ENCODE results near the gene AGMO. TPM values are rescaled to one million over a fixed set of nuclear protein-coding genes. Genes with fewer than 3 reads are reported as not detected.

The AGMO gene
- polyA plus RNA-seq, 2 of the 4 experiments (the other 2 are of a cell fraction): 2.6 to 7.9 TPM

DNA sequence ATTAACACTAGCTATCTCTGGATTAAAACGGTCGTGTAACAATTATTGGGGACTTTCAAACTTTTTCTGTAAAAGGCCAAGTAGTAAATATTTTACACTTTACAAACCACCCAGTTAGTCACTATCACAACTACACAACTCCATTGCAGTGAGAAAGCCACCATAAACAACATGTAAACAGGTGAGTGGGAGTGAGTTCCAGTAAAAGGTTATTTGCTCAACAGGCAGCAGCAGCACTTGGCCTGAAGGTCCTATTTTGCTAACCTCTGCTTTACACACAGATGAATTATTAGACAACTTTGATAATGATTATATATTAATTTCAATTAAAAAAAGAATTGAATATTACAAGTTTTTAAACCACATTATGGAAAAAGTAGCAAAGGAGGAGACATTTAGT is 15.8 kb upstream of the AGMO start:
- no peak for ATAC-seq
- no peak for FAIRE-seq
- H3K4me2 ChIP-seq: no peak overlapping the region
- no peak overlapping the region for H3K27ac ChIP-seq
- H3K4me1 ChIP-seq: no peaks in the 10 kb centered on the region
- POLR2A ChIA-PET: no interaction called here
- 72% methylated on average over 2 of the region's 2 CpGs for WGBS (ENCODE audit: missing lambda C conversion rate)
- CTCF ChIA-PET: no interaction called here
- no peak for TF ChIP-seq MAFK (IDR thresholded peaks at IDR 0.05; ENCODE audit: partially characterized antibody)
- TF ChIP-seq, protein P1, sequence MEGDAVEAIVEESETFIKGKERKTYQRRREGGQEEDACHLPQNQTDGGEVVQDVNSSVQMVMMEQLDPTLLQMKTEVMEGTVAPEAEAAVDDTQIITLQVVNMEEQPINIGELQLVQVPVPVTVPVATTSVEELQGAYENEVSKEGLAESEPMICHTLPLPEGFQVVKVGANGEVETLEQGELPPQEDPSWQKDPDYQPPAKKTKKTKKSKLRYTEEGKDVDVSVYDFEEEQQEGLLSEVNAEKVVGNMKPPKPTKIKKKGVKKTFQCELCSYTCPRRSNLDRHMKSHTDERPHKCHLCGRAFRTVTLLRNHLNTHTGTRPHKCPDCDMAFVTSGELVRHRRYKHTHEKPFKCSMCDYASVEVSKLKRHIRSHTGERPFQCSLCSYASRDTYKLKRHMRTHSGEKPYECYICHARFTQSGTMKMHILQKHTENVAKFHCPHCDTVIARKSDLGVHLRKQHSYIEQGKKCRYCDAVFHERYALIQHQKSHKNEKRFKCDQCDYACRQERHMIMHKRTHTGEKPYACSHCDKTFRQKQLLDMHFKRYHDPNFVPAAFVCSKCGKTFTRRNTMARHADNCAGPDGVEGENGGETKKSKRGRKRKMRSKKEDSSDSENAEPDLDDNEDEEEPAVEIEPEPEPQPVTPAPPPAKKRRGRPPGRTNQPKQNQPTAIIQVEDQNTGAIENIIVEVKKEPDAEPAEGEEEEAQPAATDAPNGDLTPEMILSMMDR (IDR thresholded peaks at IDR 0.05): no peak
- TF ChIP-seq RNF2 (IDR thresholded peaks at IDR 0.05; ENCODE audit: borderline replicate concordance, low read depth): no peak
- no peak for DNase-seq (ENCODE audit: low read depth in 1 of 2, low spot score in 1 of 2)
- H3K4me3 ChIP-seq: no peak overlapping the region
- no peaks in the 10 kb centered on the region for H3K9me3 ChIP-seq

DNA sequence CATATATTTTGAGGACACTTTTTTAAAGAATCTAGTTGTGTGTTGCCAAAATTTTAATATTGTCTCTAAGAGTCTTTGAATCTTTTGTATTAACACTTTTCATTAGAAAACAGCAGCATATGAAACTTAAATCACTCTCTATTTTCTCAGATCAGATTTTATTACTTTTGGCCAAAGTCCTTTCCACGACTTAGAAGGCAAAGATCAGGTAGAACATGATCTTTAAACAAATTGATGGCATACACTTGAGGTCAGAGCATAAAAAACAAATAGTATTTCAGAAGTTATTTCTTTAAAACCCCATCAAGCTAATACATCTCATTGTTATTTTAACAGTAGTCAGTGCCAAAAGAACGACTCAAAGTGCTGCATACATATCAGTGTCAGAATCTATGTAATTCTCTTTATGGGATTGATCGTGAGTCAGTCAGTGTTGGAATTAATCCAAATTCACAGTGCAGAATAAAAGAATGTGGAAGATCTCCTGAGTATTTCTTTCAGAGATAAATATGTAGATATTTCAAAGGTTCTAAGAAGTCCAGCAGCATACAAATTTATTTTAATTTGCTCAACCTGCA is 9.6 kb upstream of the AGMO start:
- DNase-seq (ENCODE audit: low read depth in 1 of 2, low spot score in 1 of 2) (no peak), FAIRE-seq (peak; percentile 13), ATAC-seq (no peak)
- Histone ChIP-seq H3K4me2 (peak overlapping the region; percentile 13; the same call in 1 of the 3 replicates), H3K4me3 (no peak overlapping the region), H3K27ac (no peak overlapping the region), H3K9me3 (no peaks in the 10 kb centered on the region), H3K4me1 (0 out of 3 replicates have a peak, but pooled peaks cover 5% of the 10 kb centered on the region)
- WGBS (ENCODE audit: missing lambda C conversion rate): 8% methylated on average over 3 of the region's 3 CpGs
- ChIA-PET POLR2A (no interaction called here), CTCF (no interaction called here)
- TF ChIP-seq, protein P2, sequence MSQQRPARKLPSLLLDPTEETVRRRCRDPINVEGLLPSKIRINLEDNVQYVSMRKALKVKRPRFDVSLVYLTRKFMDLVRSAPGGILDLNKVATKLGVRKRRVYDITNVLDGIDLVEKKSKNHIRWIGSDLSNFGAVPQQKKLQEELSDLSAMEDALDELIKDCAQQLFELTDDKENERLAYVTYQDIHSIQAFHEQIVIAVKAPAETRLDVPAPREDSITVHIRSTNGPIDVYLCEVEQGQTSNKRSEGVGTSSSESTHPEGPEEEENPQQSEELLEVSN (IDR thresholded peaks at IDR 0.05; ENCODE audit: borderline replicate concordance, low read depth): no peak
- TF ChIP-seq HOXB13 (CRISPR knock-in tag; IDR thresholded peaks at IDR 0.05; ENCODE audit: low read depth) (no peak), MAZ (IDR thresholded peaks at IDR 0.05; ENCODE audit: borderline replicate concordance, low read depth, low read length) (no peak), POLR2AphosphoS2 (conservative IDR thresholded peaks at IDR 0.05; ENCODE audit: low read length) (no peak), FOSL2 (IDR thresholded peaks at IDR 0.05) (no peak), FOSL2 (CRISPR knock-in tag; IDR thresholded peaks at IDR 0.05) (no peak), CHD4 (IDR thresholded peaks at IDR 0.05; ENCODE audit: borderline replicate concordance) (no peak), CBX8 (IDR thresholded peaks at IDR 0.05) (no peak), PHF8 (IDR thresholded peaks at IDR 0.05; ENCODE audit: borderline replicate concordance, low read depth) (no peak), CHD2 (IDR thresholded peaks at IDR 0.05; ENCODE audit: low read length, partially characterized antibody) (no peak)
- TF ChIP-seq, protein P3, sequence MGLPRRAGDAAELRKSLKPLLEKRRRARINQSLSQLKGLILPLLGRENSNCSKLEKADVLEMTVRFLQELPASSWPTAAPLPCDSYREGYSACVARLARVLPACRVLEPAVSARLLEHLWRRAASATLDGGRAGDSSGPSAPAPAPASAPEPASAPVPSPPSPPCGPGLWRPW (IDR thresholded peaks at IDR 0.05): no peak

DNA sequence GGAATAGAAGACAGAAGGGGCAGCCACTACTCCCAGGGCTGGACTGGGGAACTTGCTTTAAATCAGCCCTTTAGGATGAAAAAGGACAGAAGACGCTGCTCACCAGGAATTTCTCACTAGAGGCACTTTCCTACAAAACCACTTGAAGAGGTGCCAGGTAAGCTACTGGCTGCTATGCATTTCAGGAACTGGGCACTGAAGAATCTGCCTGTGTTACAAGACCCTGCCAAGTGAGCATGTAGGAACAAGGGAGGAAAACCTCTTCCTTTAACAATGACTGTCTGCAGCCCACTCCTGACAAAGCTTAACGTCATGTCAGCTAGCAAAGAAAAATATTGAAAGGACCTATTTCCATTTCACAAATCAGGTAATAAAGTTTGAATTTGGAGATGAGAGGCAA is 5.8 kb upstream of the AGMO start:
- no peak overlapping the region for H3K4me3 ChIP-seq
- no peak for TF ChIP-seq KDM1A (IDR thresholded peaks at IDR 0.05; ENCODE audit: low read depth)
- TF ChIP-seq, protein P2 (IDR thresholded peaks at IDR 0.05; ENCODE audit: borderline replicate concordance, low read depth): no peak
- TF ChIP-seq ZC3H11A (IDR thresholded peaks at IDR 0.05): no peak
- TF ChIP-seq HOXB13 (CRISPR knock-in tag; IDR thresholded peaks at IDR 0.05; ENCODE audit: low read depth): no peak
- TF ChIP-seq, protein P4, sequence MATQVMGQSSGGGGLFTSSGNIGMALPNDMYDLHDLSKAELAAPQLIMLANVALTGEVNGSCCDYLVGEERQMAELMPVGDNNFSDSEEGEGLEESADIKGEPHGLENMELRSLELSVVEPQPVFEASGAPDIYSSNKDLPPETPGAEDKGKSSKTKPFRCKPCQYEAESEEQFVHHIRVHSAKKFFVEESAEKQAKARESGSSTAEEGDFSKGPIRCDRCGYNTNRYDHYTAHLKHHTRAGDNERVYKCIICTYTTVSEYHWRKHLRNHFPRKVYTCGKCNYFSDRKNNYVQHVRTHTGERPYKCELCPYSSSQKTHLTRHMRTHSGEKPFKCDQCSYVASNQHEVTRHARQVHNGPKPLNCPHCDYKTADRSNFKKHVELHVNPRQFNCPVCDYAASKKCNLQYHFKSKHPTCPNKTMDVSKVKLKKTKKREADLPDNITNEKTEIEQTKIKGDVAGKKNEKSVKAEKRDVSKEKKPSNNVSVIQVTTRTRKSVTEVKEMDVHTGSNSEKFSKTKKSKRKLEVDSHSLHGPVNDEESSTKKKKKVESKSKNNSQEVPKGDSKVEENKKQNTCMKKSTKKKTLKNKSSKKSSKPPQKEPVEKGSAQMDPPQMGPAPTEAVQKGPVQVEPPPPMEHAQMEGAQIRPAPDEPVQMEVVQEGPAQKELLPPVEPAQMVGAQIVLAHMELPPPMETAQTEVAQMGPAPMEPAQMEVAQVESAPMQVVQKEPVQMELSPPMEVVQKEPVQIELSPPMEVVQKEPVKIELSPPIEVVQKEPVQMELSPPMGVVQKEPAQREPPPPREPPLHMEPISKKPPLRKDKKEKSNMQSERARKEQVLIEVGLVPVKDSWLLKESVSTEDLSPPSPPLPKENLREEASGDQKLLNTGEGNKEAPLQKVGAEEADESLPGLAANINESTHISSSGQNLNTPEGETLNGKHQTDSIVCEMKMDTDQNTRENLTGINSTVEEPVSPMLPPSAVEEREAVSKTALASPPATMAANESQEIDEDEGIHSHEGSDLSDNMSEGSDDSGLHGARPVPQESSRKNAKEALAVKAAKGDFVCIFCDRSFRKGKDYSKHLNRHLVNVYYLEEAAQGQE (IDR thresholded peaks at IDR 0.05): no peak
- no peak for TF ChIP-seq CBX2 (IDR thresholded peaks at IDR 0.05; ENCODE audit: borderline replicate concordance, low read depth)
- TF ChIP-seq, protein P5, sequence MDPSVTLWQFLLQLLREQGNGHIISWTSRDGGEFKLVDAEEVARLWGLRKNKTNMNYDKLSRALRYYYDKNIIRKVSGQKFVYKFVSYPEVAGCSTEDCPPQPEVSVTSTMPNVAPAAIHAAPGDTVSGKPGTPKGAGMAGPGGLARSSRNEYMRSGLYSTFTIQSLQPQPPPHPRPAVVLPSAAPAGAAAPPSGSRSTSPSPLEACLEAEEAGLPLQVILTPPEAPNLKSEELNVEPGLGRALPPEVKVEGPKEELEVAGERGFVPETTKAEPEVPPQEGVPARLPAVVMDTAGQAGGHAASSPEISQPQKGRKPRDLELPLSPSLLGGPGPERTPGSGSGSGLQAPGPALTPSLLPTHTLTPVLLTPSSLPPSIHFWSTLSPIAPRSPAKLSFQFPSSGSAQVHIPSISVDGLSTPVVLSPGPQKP (IDR thresholded peaks at IDR 0.05; ENCODE audit: low read depth, low read length): no peak
- no peak for TF ChIP-seq NFE2L2 (conservative IDR thresholded peaks at IDR 0.05; ENCODE audit: low read length)
- no peak for TF ChIP-seq SREBF2 (IDR thresholded peaks at IDR 0.05)
- TF ChIP-seq, protein P6, sequence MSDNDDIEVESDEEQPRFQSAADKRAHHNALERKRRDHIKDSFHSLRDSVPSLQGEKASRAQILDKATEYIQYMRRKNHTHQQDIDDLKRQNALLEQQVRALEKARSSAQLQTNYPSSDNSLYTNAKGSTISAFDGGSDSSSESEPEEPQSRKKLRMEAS (IDR thresholded peaks at IDR 0.05): no peak
- TF ChIP-seq CHD4 (IDR thresholded peaks at IDR 0.05; ENCODE audit: borderline replicate concordance): no peak
- TF ChIP-seq NR3C1 (IDR thresholded peaks at IDR 0.05): no peak
- no peak for TF ChIP-seq POLR2A (IDR thresholded peaks at IDR 0.05; ENCODE audit: low read length)
- 0 out of 3 replicates have a peak, but pooled peaks cover 5% of the 10 kb centered on the region for H3K4me1 ChIP-seq
- no peak for FAIRE-seq
- POLR2A ChIA-PET: no interaction called here
- no peak for DNase-seq (ENCODE audit: low read depth in 1 of 2, low spot score in 1 of 2)
- H3K27ac ChIP-seq: no peak overlapping the region
- no peaks in the 10 kb centered on the region for H3K9me3 ChIP-seq
- 50% methylated on average over 2 of the region's 2 CpGs for WGBS (ENCODE audit: missing lambda C conversion rate)
- H3K4me2 ChIP-seq: no peak overlapping the region
- CTCF ChIA-PET: no interaction called here
- ATAC-seq: no peak
